Hepatocyte (in vitro differentiated cells): ENCODE results near the gene ITGBL1.

ENCODE experiments used
- EZH2phosphoT487 ChIP-seq: fragments of 200-600 bp; sonication (generic); IDR thresholded peaks from one replicate; pipeline ENCODE4 v1.6.1; 2018; ENCODE audit warnings: antibody characterized with exemption, mild to moderate bottlenecking, low read depth, moderate library complexity; ENCODE audit not compliant: unreplicated experiment, severe bottlenecking
- TF ChIP-seq, protein P1 (sequence below): fragments of 200-600 bp; sonication (generic); IDR thresholded peaks from 2 replicates; pipeline ENCODE4 v1.5.1; 2016; ENCODE audit warnings: antibody characterized with exemption, mild to moderate bottlenecking; ENCODE audit not compliant: poor library complexity

DNA sequence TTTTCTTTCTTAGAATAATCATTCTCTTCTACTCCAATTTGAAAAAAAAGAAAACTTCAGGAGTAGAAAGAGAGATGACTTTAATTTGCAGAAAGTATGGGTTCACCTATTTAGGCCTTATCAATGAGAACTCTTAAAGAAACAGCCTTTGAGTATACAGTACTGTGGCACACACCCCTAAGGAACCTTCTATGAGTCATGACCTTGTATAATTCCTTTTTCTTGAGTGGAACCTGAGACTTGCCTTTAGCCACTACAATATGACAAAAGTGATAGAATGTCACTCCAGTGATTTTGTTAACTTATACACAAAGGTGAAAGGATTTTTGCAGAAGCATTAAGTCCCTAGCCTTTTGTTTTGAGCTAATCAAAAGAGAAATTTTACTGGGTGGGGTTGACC, 58.7 kb downstream of the ITGBL1 start:
- TF ChIP-seq, protein P1, sequence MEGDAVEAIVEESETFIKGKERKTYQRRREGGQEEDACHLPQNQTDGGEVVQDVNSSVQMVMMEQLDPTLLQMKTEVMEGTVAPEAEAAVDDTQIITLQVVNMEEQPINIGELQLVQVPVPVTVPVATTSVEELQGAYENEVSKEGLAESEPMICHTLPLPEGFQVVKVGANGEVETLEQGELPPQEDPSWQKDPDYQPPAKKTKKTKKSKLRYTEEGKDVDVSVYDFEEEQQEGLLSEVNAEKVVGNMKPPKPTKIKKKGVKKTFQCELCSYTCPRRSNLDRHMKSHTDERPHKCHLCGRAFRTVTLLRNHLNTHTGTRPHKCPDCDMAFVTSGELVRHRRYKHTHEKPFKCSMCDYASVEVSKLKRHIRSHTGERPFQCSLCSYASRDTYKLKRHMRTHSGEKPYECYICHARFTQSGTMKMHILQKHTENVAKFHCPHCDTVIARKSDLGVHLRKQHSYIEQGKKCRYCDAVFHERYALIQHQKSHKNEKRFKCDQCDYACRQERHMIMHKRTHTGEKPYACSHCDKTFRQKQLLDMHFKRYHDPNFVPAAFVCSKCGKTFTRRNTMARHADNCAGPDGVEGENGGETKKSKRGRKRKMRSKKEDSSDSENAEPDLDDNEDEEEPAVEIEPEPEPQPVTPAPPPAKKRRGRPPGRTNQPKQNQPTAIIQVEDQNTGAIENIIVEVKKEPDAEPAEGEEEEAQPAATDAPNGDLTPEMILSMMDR: no peak
- TF ChIP-seq EZH2phosphoT487: no peak
